HEK293T (cell line): Measurements from ENCODE around the gene FAM9C.

Source experiments
- FOXM1 ChIP-seq: fragments of 450-650 bp; IDR thresholded peaks from 2 replicates; pipeline ENCODE4 v1.6.1; 2017; ENCODE audit warnings: mild to moderate bottlenecking, borderline replicate concordance
- NFRKB ChIP-seq: fragments of 450-650 bp; IDR thresholded peaks from 2 replicates; pipeline ENCODE4 v1.6.1; 2016; ENCODE audit warnings: mild to moderate bottlenecking, moderate library complexity
- SP1 ChIP-seq: fragments of 450-650 bp; IDR thresholded peaks from 2 replicates; pipeline ENCODE4 v1.6.1; 2017
- TARDBP ChIP-seq: fragments of 450-650 bp; IDR thresholded peaks from 2 replicates; pipeline ENCODE4 v1.6.1; 2016
- ZNF384 ChIP-seq: fragments of 450-650 bp; IDR thresholded peaks from 2 replicates; pipeline ENCODE4 v1.6.1; 2016

DNA sequence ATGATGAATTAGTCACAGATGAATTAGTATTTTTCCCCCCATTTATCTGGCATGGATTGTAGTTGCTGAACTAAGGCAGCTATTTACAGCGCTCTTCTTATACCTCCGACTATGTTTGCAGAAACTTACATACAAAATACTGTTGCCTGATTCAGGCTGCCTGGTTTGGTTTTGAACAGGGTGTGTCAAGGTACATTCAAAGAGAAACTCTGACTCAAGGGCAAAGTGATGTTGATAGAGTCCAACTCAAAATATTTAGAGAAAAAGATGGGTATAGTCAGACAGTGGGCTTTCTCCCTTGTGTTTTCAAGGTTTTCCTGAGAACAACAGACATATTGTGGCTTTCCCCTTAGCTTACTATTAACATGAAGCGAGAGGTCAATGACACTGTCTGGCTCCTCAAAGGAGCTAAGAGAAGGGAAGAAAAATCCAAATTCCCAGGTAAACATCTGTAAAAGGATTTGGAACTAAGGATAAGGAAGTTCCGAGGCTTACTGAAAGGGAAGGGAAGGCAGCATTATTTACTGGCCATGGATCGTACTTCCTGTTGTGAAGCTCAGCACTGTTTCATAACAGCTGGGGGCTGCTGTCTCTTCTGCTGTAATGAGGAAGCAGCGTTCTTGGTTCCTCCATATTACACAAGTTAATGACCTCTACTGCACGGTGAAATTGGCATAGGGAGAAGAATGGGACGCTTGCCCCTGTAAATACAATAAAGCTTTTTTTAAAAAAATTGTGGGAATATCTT lies 30.9 kb downstream of the FAM9C start:
- no peak for TF ChIP-seq TARDBP
- no peak for TF ChIP-seq SP1
- TF ChIP-seq ZNF384: no peak
- no peak for TF ChIP-seq FOXM1
- no peak for TF ChIP-seq NFRKB
